Neural progenitor cell (in vitro differentiated cells): ENCODE results near the gene PLB1. TPM values are rescaled to one million over a fixed set of nuclear protein-coding genes. Genes with fewer than 3 reads are reported as not detected.

ENCODE experiments used
- DNase-seq: peaks from one replicate; pipeline ENCODE4 v3.0.0-alpha.2; 2016; ENCODE audit warnings: low spot score
- H2AFZ ChIP-seq: fragments of 200-600 bp; sonication (generic); replicated peaks from 2 replicates; pipeline ENCODE4 v1.6.1; 2016; ENCODE audit warnings: antibody characterized with exemption
- H3F3A ChIP-seq: fragments of 200-600 bp; sonication (generic); 2 replicates; pipeline ENCODE4 v1.6.1; 2016; ENCODE audit warnings: antibody characterized with exemption, low read depth
- H3K27ac ChIP-seq: fragments of 200-600 bp; sonication (generic); 2 replicates; pipeline ENCODE4 v1.5.1; 2016; ENCODE audit warnings: mild to moderate bottlenecking
- H3K27me3 ChIP-seq: fragments of 200-600 bp; sonication (generic); 2 replicates; pipeline ENCODE4 v1.6.1; 2016; ENCODE audit warnings: mild to moderate bottlenecking, moderate library complexity
- H3K36me3 ChIP-seq: fragments of 200-600 bp; sonication (generic); 2 replicates; pipeline ENCODE4 v1.5.1; 2016
- H3K4me1 ChIP-seq: fragments of 200-600 bp; sonication (generic); 2 replicates; pipeline ENCODE4 v1.6.1; 2016; ENCODE audit warnings: mixed run types
- H3K4me2 ChIP-seq: fragments of 200-600 bp; sonication (generic); 2 replicates; pipeline ENCODE4 v1.6.1; 2016
- H3K4me3 ChIP-seq: fragments of 200-600 bp; sonication (generic); 2 replicates; pipeline ENCODE4 v1.5.1; 2016
- H3K79me2 ChIP-seq: fragments of 200-600 bp; sonication (generic); 2 replicates; pipeline ENCODE4 v1.6.1; 2016; ENCODE audit warnings: low read depth
- H3K9ac ChIP-seq: fragments of 200-600 bp; sonication (generic); 2 replicates; pipeline ENCODE4 v1.6.1; 2016
- H3K9me3 ChIP-seq: fragments of 200-600 bp; sonication (generic); 2 replicates; pipeline ENCODE4 v1.5.1; 2016; ENCODE audit warnings: low read depth
- H4K20me1 ChIP-seq: fragments of 200-600 bp; sonication (generic); 2 replicates; pipeline ENCODE4 v1.6.1; 2016; ENCODE audit warnings: low read depth
- H3K27ac Mint-ChIP-seq: 3 replicates; pipeline ENCODE4 v1.8.0; 2021; ENCODE audit warnings: mixed read lengths
- H3K27me3 Mint-ChIP-seq: 2 replicates; pipeline ENCODE4 v1.8.0; 2022; ENCODE audit warnings: low read depth, mild to moderate bottlenecking, inconsistent platforms, moderate library complexity, mixed read lengths; ENCODE audit not compliant: insufficient read depth
- H3K36me3 Mint-ChIP-seq: 3 replicates; pipeline ENCODE4 v1.8.0; 2021; ENCODE audit warnings: mixed read lengths
- H3K4me1 Mint-ChIP-seq: 3 replicates; pipeline ENCODE4 v1.8.0; 2021; ENCODE audit warnings: mixed read lengths
- H3K4me3 Mint-ChIP-seq: 3 replicates; pipeline ENCODE4 v1.8.0; 2021; ENCODE audit warnings: mild to moderate bottlenecking, moderate library complexity, mixed read lengths
- H3K9me3 Mint-ChIP-seq: 3 replicates; pipeline ENCODE4 v1.8.0; 2020; ENCODE audit warnings: mixed read lengths
- CTCF ChIP-seq: fragments of 200-600 bp; sonication (generic); IDR thresholded peaks from 2 replicates; pipeline ENCODE4 v1.5.1; 2017; ENCODE audit warnings: antibody characterized with exemption, mild to moderate bottlenecking
- EZH2 ChIP-seq: fragments of 200-600 bp; sonication (generic); IDR thresholded peaks from 2 replicates; pipeline ENCODE4 v1.6.1; 2017; ENCODE audit warnings: antibody characterized with exemption, mild to moderate bottlenecking, moderate library complexity
- EZH2phosphoT487 ChIP-seq: fragments of 200-600 bp; sonication (generic); IDR thresholded peaks from 2 replicates; pipeline ENCODE4 v1.6.1; 2017; ENCODE audit warnings: antibody characterized with exemption
- total RNA-seq: library from RNA; depleted of rRNA; stranded (reverse); fragments of >200 nt; gene quantifications from 2 replicates; pipeline ENCODE4 v1.2.3, GENCODE V29; 2015; ENCODE audit warnings: low replicate concordance

The PLB1 gene
- total RNA-seq, 1 donor from 2014 or later, result not detected

- Histone ChIP-seq H3K36me3 (no peaks in the 10 kb centered on the region), H3K27ac (no peak overlapping the region), H3K4me2 (no peak overlapping the region), H3K4me3 (no peak overlapping the region), H2AFZ (no peak overlapping the region), H3K27me3 (no peaks in the 10 kb centered on the region), H3K9me3 (no peaks in the 10 kb centered on the region), H3K9ac (no peak overlapping the region), H4K20me1 (no peaks in the 10 kb centered on the region), H3F3A (no peaks in the 10 kb centered on the region), H3K4me1 (no peaks in the 10 kb centered on the region), H3K79me2 (no peaks in the 10 kb centered on the region)
- no peak for DNase-seq
- Mint-ChIP-seq H3K4me1 (no peaks in the 10 kb centered on the region), H3K36me3 (no peaks in the 10 kb centered on the region), H3K27me3 (peaks cover 2% of the 10 kb centered on the region), H3K9me3 (no peaks in the 10 kb centered on the region), H3K4me3 (no peak overlapping the region), H3K27ac (no peak overlapping the region)
- TF ChIP-seq EZH2, result no peak
- TF ChIP-seq CTCF, result no peak
- TF ChIP-seq EZH2phosphoT487, result no peak
These were observed 37.3 kb downstream of the PLB1 start for GRCh38 chr2:28533044-28533680.

GRCh38 chr2:28534817-28535216 lies 39.0 kb downstream of the PLB1 start:
- Histone ChIP-seq H3K27me3 (no peaks in the 10 kb centered on the region), H2AFZ (no peak overlapping the region)

GRCh38 chr2:28538134-28538533 lies 42.3 kb downstream of the PLB1 start:
- peaks cover 3% of the 10 kb centered on the region for H3K9me3 Mint-ChIP-seq
- H3K27me3 ChIP-seq, result no peaks in the 10 kb centered on the region
- no peaks in the 10 kb centered on the region for H3K9me3 ChIP-seq
- no peak overlapping the region for H2AFZ ChIP-seq
- H3K27ac ChIP-seq, result no peak overlapping the region
- H3K4me3 Mint-ChIP-seq, result no peak overlapping the region
- H3K4me1 ChIP-seq, result no peaks in the 10 kb centered on the region
- H3K27ac Mint-ChIP-seq, result no peak overlapping the region
- no peaks in the 10 kb centered on the region for H3K36me3 ChIP-seq
- no peak for TF ChIP-seq EZH2phosphoT487
- TF ChIP-seq EZH2, result no peak
- no peak for TF ChIP-seq CTCF
- H3K4me3 ChIP-seq, result no peak overlapping the region
- no peaks in the 10 kb centered on the region for H3K36me3 Mint-ChIP-seq
- DNase-seq, result no peak
- H3K4me2 ChIP-seq, result no peak overlapping the region
- H4K20me1 ChIP-seq, result no peaks in the 10 kb centered on the region
- no peaks in the 10 kb centered on the region for H3F3A ChIP-seq
- H3K4me1 Mint-ChIP-seq, result peaks cover 5% of the 10 kb centered on the region
- peaks cover 11% of the 10 kb centered on the region for H3K27me3 Mint-ChIP-seq
- no peaks in the 10 kb centered on the region for H3K79me2 ChIP-seq
- H3K9ac ChIP-seq, result no peak overlapping the region

More at GRCh38 chr2:28534817-28535216, 39.0 kb downstream of the PLB1 start:
- Histone ChIP-seq H3K79me2 (no peaks in the 10 kb centered on the region), H3K36me3 (no peaks in the 10 kb centered on the region), H3K4me1 (no peaks in the 10 kb centered on the region), H3K4me2 (no peak overlapping the region), H3K27ac (no peak overlapping the region), H3F3A (no peaks in the 10 kb centered on the region), H4K20me1 (no peaks in the 10 kb centered on the region), H3K9ac (no peak overlapping the region), H3K9me3 (no peaks in the 10 kb centered on the region), H3K4me3 (no peak overlapping the region)
- no peak for TF ChIP-seq EZH2
- no peak for TF ChIP-seq EZH2phosphoT487
- no peak for TF ChIP-seq CTCF
- H3K4me3 Mint-ChIP-seq, result no peak overlapping the region
- no peaks in the 10 kb centered on the region for H3K4me1 Mint-ChIP-seq
- no peaks in the 10 kb centered on the region for H3K36me3 Mint-ChIP-seq
- no peak for DNase-seq
- H3K27me3 Mint-ChIP-seq, result peaks cover 2% of the 10 kb centered on the region
- H3K27ac Mint-ChIP-seq, result no peak overlapping the region
- no peaks in the 10 kb centered on the region for H3K9me3 Mint-ChIP-seq
